Liver (tissue), 9 donors: Measurements from ENCODE around the gene RRP12. TPM values are rescaled to one million over a fixed set of nuclear protein-coding genes. Genes with fewer than 3 reads are reported as not detected.

Experiments
- DNase-seq: peaks from one replicate; pipeline ENCODE4 v3.0.0-alpha.2; 2017; ENCODE audit warnings: low spot score
- H3K27ac ChIP-seq, 2 donors: one replicate each; pipeline ENCODE4 v1.7.0; 2013; ENCODE audit warnings: inconsistent platforms in 2 of 2, low read length in 2 of 2, control low read depth in 1 of 2, low read depth in 1 of 2, mild to moderate bottlenecking in 1 of 2
- H3K27me3 ChIP-seq, 4 donors: one replicate each; pipeline versions ENCODE4 v1.6.1 to v1.7.0; 2013; ENCODE audit warnings: low read length in 3 of 4, inconsistent platforms in 1 of 4, mild to moderate bottlenecking in 1 of 4, moderate library complexity in 1 of 4; ENCODE audit not compliant: control insufficient read depth in 4 of 4, insufficient read depth in 4 of 4
- H3K36me3 ChIP-seq, 4 donors: one replicate each; pipeline versions ENCODE4 v1.6.1 to v1.7.0; 2013; ENCODE audit warnings: low read length in 3 of 4, mild to moderate bottlenecking in 3 of 4, low read depth in 1 of 4, moderate library complexity in 1 of 4; ENCODE audit not compliant: control insufficient read depth in 4 of 4, insufficient read depth in 3 of 4
- H3K4me1 ChIP-seq, 4 donors: one replicate each; pipeline versions ENCODE4 v1.6.1 to v1.7.0; 2013; ENCODE audit warnings: low read length in 3 of 4, mild to moderate bottlenecking in 3 of 4, moderate library complexity in 1 of 4; ENCODE audit not compliant: control insufficient read depth in 4 of 4, insufficient read depth in 4 of 4
- H3K4me3 ChIP-seq, 3 donors: one replicate each; pipeline versions ENCODE4 v1.6.1 to v1.7.0; 2013; ENCODE audit warnings: low read length in 3 of 3, control low read depth in 1 of 3, low read depth in 1 of 3, mild to moderate bottlenecking in 1 of 3
- H3K9ac ChIP-seq, 2 donors: one replicate each; pipeline ENCODE4 v1.7.0; 2013; ENCODE audit warnings: low read length in 2 of 2, mild to moderate bottlenecking in 2 of 2, moderate library complexity in 2 of 2, control low read depth in 1 of 2, low read depth in 1 of 2
- H3K9me3 ChIP-seq, 4 donors: one replicate each; pipeline versions ENCODE4 v1.6.1 to v1.7.0; 2013; ENCODE audit warnings: low read length in 3 of 4; ENCODE audit not compliant: control insufficient read depth in 4 of 4
- EGR1 ChIP-seq, 2 donors: IDR thresholded peaks; 2 replicates each; pipeline ENCODE4 v1.6.1; 2016 to 2018; ENCODE audit warnings: antibody characterized with exemption in 2 of 2, low read depth in 2 of 2
- FOXA1 ChIP-seq: IDR thresholded peaks from 2 replicates; pipeline ENCODE4 v1.6.1; 2016; ENCODE audit warnings: antibody characterized with exemption
- FOXA2 ChIP-seq: IDR thresholded peaks from 2 replicates; pipeline ENCODE4 v1.6.1; 2016; ENCODE audit warnings: antibody characterized with exemption
- GABPA ChIP-seq, 2 donors: IDR thresholded peaks in 1 of 2; conservative IDR thresholded peaks in 1 of 2; 2 replicates each; pipeline ENCODE4 v1.6.1; 2016; ENCODE audit warnings: antibody characterized with exemption in 2 of 2, mild to moderate bottlenecking in 1 of 2, moderate library complexity in 1 of 2
- HNF4A ChIP-seq, 2 donors: conservative IDR thresholded peaks; 2 replicates each; pipeline ENCODE4 v1.6.1; 2016; ENCODE audit warnings: antibody characterized with exemption in 2 of 2, mild to moderate bottlenecking in 2 of 2
- HNF4G ChIP-seq: IDR thresholded peaks from 2 replicates; pipeline ENCODE4 v1.6.1; 2016; ENCODE audit warnings: antibody characterized with exemption
- NR2F2 ChIP-seq: IDR thresholded peaks from 2 replicates; pipeline ENCODE4 v1.6.1; 2016; ENCODE audit warnings: antibody characterized with exemption
- RAD21 ChIP-seq, 2 donors: IDR thresholded peaks; 2 replicates each; pipeline ENCODE4 v1.6.1; 2016; ENCODE audit warnings: antibody characterized with exemption in 2 of 2, mild to moderate bottlenecking in 2 of 2
- RXRA ChIP-seq, 2 donors: IDR thresholded peaks; 2 replicates each; pipeline ENCODE4 v1.6.1; 2017 to 2018; ENCODE audit warnings: antibody characterized with exemption in 2 of 2, mild to moderate bottlenecking in 1 of 2
- SP1 ChIP-seq: IDR thresholded peaks from 2 replicates; pipeline ENCODE4 v1.6.1; 2018; ENCODE audit warnings: antibody characterized with exemption, mild to moderate bottlenecking
- YY1 ChIP-seq: IDR thresholded peaks from 2 replicates; pipeline ENCODE4 v1.6.1; 2016; ENCODE audit warnings: antibody characterized with exemption, mild to moderate bottlenecking
- WGBS: extraction: QIAGEN DNeasy Blood & Tissue Kit; methylation state at CpG from one replicate; pipeline ENCODE4 v1.1.7; 2013; 5-methylcytosine and 5-hydroxymethylcytosine counted together
- polyA plus RNA-seq, 2 donors: library from polyadenylated mRNA; stranded (reverse) in 1 of 2; unstranded in 1 of 2; fragments of 200-250 nt in 1 of 2; fragments of >200 nt in 1 of 2; fragmentation: Nextera tagmentation in 1 of 2; extraction: Ambion mirVana in 1 of 2; gene quantifications; one replicate each; pipeline versions ENCODE4 v1.2.1 to v1.2.3, GENCODE V29; 2013 to 2015
- total RNA-seq, 2 donors: library from RNA; depleted of rRNA; stranded (reverse); fragments of >200 nt; gene quantifications; one replicate each; pipeline ENCODE4 v1.2.3, GENCODE V29; 2014
- TF ChIP-seq, protein P1 (sequence below): fragments of 150-350 bp; IDR thresholded peaks from 2 replicates; pipeline ENCODE4 v1.5.1; 2017; ENCODE audit warnings: improper control_type of control experiment, low read depth, low read length; ENCODE audit not compliant: missing input control
- TF ChIP-seq, protein P2 (sequence below): IDR thresholded peaks from 2 replicates; pipeline ENCODE4 v1.6.1; 2016; ENCODE audit warnings: antibody characterized with exemption
- TF ChIP-seq, protein P3 (sequence below): IDR thresholded peaks from 2 replicates; pipeline ENCODE4 v1.6.1; 2016; ENCODE audit warnings: antibody characterized with exemption, mild to moderate bottlenecking
- donor health status: healthy.
- donor health status: healthy.
- donor health status: healthy.
- donor health status: healthy.
- donor health status: healthy.

Gene RRP12
- total and polyA plus RNA-seq, 4 donors: 5.7 to 9.6 (median 6.9) TPM

DNA sequence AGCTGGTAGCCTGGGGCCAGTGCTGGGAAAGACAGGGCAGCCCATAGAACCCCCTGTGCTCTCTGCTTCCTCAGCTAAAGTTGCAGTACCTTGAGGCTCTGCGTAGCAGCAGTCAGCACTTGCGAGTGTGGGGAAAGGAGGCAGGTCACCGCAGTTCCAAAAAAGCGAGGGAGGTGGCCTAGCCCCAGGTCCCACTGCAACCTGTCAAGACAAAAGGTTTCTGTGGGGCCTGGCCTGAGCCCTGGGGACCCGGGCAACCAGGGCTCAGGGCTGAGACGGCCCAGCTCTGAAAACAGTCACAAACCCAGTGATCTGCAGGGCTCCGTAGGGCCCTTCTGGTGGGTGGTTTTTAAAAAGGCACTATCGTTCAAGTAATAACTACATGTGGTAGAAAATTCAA is 19.5 kb downstream of the RRP12 start (continued):
- TF ChIP-seq, protein P1, sequence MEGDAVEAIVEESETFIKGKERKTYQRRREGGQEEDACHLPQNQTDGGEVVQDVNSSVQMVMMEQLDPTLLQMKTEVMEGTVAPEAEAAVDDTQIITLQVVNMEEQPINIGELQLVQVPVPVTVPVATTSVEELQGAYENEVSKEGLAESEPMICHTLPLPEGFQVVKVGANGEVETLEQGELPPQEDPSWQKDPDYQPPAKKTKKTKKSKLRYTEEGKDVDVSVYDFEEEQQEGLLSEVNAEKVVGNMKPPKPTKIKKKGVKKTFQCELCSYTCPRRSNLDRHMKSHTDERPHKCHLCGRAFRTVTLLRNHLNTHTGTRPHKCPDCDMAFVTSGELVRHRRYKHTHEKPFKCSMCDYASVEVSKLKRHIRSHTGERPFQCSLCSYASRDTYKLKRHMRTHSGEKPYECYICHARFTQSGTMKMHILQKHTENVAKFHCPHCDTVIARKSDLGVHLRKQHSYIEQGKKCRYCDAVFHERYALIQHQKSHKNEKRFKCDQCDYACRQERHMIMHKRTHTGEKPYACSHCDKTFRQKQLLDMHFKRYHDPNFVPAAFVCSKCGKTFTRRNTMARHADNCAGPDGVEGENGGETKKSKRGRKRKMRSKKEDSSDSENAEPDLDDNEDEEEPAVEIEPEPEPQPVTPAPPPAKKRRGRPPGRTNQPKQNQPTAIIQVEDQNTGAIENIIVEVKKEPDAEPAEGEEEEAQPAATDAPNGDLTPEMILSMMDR: no peak
- TF ChIP-seq HNF4A (conservative IDR thresholded peaks at IDR 0.05) (no peak), FOXA1 (no peak), RAD21 (IDR thresholded peaks at IDR 0.05) (no peak), FOXA2 (no peak), RXRA (IDR thresholded peaks at IDR 0.05) (no peak), EGR1 (IDR thresholded peaks at IDR 0.05; ENCODE audit: low read depth in 2 of 2) (no peak)
- TF ChIP-seq, protein P2, sequence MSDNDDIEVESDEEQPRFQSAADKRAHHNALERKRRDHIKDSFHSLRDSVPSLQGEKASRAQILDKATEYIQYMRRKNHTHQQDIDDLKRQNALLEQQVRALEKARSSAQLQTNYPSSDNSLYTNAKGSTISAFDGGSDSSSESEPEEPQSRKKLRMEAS: no peak

DNA sequence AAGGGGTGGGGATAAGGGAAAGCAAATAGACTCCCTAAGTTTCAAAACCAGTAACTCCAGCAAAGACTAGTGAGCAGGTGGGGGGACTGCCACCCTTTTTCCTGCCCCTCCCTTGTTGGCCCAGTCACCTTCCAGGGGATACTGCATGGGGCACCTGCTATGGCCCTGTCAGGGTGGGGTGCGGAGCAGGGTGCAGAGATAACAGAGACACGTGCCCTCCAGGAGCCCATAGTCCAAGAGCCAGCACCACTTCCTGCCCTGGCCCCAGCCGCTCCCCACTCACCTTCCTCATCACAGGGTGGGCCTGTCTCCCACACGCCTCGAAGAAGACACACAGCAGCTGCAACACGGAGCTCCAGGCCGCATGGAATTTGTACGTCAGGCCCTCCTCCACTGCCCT is 20.6 kb downstream of the RRP12 start:
- no peaks in the 10 kb centered on the region for H3K27me3 ChIP-seq
- WGBS: 87% methylated on average over 8 of the region's 8 CpGs
- no peak for DNase-seq
- no peak overlapping the region for H3K4me3 ChIP-seq
- TF ChIP-seq RXRA (IDR thresholded peaks at IDR 0.05): no peak
- no peak for TF ChIP-seq HNF4G
- TF ChIP-seq, protein P3, sequence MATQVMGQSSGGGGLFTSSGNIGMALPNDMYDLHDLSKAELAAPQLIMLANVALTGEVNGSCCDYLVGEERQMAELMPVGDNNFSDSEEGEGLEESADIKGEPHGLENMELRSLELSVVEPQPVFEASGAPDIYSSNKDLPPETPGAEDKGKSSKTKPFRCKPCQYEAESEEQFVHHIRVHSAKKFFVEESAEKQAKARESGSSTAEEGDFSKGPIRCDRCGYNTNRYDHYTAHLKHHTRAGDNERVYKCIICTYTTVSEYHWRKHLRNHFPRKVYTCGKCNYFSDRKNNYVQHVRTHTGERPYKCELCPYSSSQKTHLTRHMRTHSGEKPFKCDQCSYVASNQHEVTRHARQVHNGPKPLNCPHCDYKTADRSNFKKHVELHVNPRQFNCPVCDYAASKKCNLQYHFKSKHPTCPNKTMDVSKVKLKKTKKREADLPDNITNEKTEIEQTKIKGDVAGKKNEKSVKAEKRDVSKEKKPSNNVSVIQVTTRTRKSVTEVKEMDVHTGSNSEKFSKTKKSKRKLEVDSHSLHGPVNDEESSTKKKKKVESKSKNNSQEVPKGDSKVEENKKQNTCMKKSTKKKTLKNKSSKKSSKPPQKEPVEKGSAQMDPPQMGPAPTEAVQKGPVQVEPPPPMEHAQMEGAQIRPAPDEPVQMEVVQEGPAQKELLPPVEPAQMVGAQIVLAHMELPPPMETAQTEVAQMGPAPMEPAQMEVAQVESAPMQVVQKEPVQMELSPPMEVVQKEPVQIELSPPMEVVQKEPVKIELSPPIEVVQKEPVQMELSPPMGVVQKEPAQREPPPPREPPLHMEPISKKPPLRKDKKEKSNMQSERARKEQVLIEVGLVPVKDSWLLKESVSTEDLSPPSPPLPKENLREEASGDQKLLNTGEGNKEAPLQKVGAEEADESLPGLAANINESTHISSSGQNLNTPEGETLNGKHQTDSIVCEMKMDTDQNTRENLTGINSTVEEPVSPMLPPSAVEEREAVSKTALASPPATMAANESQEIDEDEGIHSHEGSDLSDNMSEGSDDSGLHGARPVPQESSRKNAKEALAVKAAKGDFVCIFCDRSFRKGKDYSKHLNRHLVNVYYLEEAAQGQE: no peak
- TF ChIP-seq SP1: no peak
- TF ChIP-seq FOXA1: no peak
- no peak for TF ChIP-seq GABPA (IDR thresholded peaks at IDR 0.05 in 1 of 2, conservative IDR thresholded peaks at IDR 0.05 in 1 of 2)
- no peak for TF ChIP-seq YY1
- TF ChIP-seq, protein P2: no peak
- no peak for TF ChIP-seq HNF4A (conservative IDR thresholded peaks at IDR 0.05)
- no peak for TF ChIP-seq RAD21 (IDR thresholded peaks at IDR 0.05)
- TF ChIP-seq EGR1 (IDR thresholded peaks at IDR 0.05; ENCODE audit: low read depth in 2 of 2): no peak
- TF ChIP-seq NR2F2: no peak
- TF ChIP-seq FOXA2: no peak
- H3K9me3 ChIP-seq: no peaks in the 10 kb centered on the region
- H3K36me3 ChIP-seq: peaks cover 8 to 56% (median 15%) of the 10 kb centered on the region in 4 donors
- H3K9ac ChIP-seq: no peak overlapping the region
- H3K4me1 ChIP-seq: no peaks in the 10 kb centered on the region
- no peak overlapping the region for H3K27ac ChIP-seq
